Measurements from ENCODE around the gene WDR64. TPM values are rescaled to one million over a fixed set of nuclear protein-coding genes. Genes with fewer than 3 reads are reported as not detected.

Gene WDR64
- total RNA-seq, 6 experiments from 2014 or later: not detected

- DNase-seq: peak; percentile 46
Observed at GRCh38 chr1:241608379-241609033, 43.6 kb upstream of the WDR64 start.

GRCh38 chr1:241610056-241610815, 41.8 kb upstream of the WDR64 start:
- H3K27me3 Mint-ChIP-seq (ENCODE audit: insufficient read depth): no peaks in the 10 kb centered on the region; the same call in none of the 2 replicates
- peaks cover 29% of the 10 kb centered on the region for H3K4me1 Mint-ChIP-seq (ENCODE audit: low read depth)
- no peaks in the 10 kb centered on the region for H3K9me3 Mint-ChIP-seq
- no peak overlapping the region for H3K27ac Mint-ChIP-seq
- no peak overlapping the region for H3K4me3 Mint-ChIP-seq
- no peak for TF ChIP-seq CTCF (IDR thresholded peaks at IDR 0.05)
- no peak for DNase-seq
- H3K36me3 Mint-ChIP-seq (ENCODE audit: low read depth): no peaks in the 10 kb centered on the region

More at GRCh38 chr1:241608379-241609033, 43.6 kb upstream of the WDR64 start:
- Mint-ChIP-seq H3K4me1 (ENCODE audit: low read depth) (peaks cover 32% of the 10 kb centered on the region), H3K9me3 (no peaks in the 10 kb centered on the region), H3K27ac (0 out of 2 replicates have a peak overlapping the region, but pooled peaks have one; percentile 12), H3K4me3 (peak overlapping the region; percentile 6; the same call in 1 of the 2 replicates), H3K36me3 (ENCODE audit: low read depth) (no peaks in the 10 kb centered on the region), H3K27me3 (ENCODE audit: insufficient read depth) (no peaks in the 10 kb centered on the region; the same call in none of the 2 replicates)
- no peak for TF ChIP-seq CTCF (IDR thresholded peaks at IDR 0.05)

- H3K36me3 Mint-ChIP-seq (ENCODE audit: low read depth): no peaks in the 10 kb centered on the region
- peak; percentile 70 for DNase-seq
Observed at GRCh38 chr1:241611063-241611462, 41.0 kb upstream of the WDR64 start.

GRCh38 chr1:241611736-241612135, 40.3 kb upstream of the WDR64 start:
- H3K4me3 Mint-ChIP-seq: no peak overlapping the region
- no peaks in the 10 kb centered on the region for H3K36me3 Mint-ChIP-seq (ENCODE audit: low read depth)
- no peaks in the 10 kb centered on the region; the same call in none of the 2 replicates for H3K27me3 Mint-ChIP-seq (ENCODE audit: insufficient read depth)
- H3K9me3 Mint-ChIP-seq: no peaks in the 10 kb centered on the region
- no peak for DNase-seq
- peaks cover 20% of the 10 kb centered on the region for H3K4me1 Mint-ChIP-seq (ENCODE audit: low read depth)
- TF ChIP-seq CTCF (IDR thresholded peaks at IDR 0.05): no peak
- no peak overlapping the region for H3K27ac Mint-ChIP-seq

More at GRCh38 chr1:241611063-241611462, 41.0 kb upstream of the WDR64 start:
- no peak overlapping the region for H3K27ac Mint-ChIP-seq
- no peaks in the 10 kb centered on the region; the same call in none of the 2 replicates for H3K27me3 Mint-ChIP-seq (ENCODE audit: insufficient read depth)
- TF ChIP-seq CTCF (IDR thresholded peaks at IDR 0.05): peak; percentile 91
- no peaks in the 10 kb centered on the region for H3K9me3 Mint-ChIP-seq
- H3K4me1 Mint-ChIP-seq (ENCODE audit: low read depth): peaks cover 27% of the 10 kb centered on the region
- no peak overlapping the region for H3K4me3 Mint-ChIP-seq

GRCh38 chr1:241612533-241613477, 39.3 kb upstream of the WDR64 start:
- H3K27ac Mint-ChIP-seq: no peak overlapping the region
- H3K4me1 Mint-ChIP-seq (ENCODE audit: low read depth): peaks cover 11% of the 10 kb centered on the region
- H3K36me3 Mint-ChIP-seq (ENCODE audit: low read depth): no peaks in the 10 kb centered on the region
- peak; percentile 74 for DNase-seq
- H3K27me3 Mint-ChIP-seq (ENCODE audit: insufficient read depth): no peaks in the 10 kb centered on the region; the same call in none of the 2 replicates
- TF ChIP-seq CTCF (IDR thresholded peaks at IDR 0.05): no peak
- H3K4me3 Mint-ChIP-seq: peak overlapping the region; percentile 59
- H3K9me3 Mint-ChIP-seq: no peaks in the 10 kb centered on the region

Measured in HFFc6 (cell line).